Daoy (cell line): ENCODE results near the gene ADGRF5. TPM values are rescaled to one million over a fixed set of nuclear protein-coding genes. Genes with fewer than 3 reads are reported as not detected.

Experiments used
- DNase-seq: peaks from one replicate; pipeline ENCODE4 v3.0.0-alpha.2; 2015; ENCODE audit warnings: low read depth
- total RNA-seq: library from RNA; depleted of rRNA; stranded (reverse); fragments of >200 nt; shearing (Covaris generic); gene quantifications from 2 replicates; pipeline ENCODE4 v1.2.3, GENCODE V29; 2014; rRNA removed

Gene ADGRF5, protein sequence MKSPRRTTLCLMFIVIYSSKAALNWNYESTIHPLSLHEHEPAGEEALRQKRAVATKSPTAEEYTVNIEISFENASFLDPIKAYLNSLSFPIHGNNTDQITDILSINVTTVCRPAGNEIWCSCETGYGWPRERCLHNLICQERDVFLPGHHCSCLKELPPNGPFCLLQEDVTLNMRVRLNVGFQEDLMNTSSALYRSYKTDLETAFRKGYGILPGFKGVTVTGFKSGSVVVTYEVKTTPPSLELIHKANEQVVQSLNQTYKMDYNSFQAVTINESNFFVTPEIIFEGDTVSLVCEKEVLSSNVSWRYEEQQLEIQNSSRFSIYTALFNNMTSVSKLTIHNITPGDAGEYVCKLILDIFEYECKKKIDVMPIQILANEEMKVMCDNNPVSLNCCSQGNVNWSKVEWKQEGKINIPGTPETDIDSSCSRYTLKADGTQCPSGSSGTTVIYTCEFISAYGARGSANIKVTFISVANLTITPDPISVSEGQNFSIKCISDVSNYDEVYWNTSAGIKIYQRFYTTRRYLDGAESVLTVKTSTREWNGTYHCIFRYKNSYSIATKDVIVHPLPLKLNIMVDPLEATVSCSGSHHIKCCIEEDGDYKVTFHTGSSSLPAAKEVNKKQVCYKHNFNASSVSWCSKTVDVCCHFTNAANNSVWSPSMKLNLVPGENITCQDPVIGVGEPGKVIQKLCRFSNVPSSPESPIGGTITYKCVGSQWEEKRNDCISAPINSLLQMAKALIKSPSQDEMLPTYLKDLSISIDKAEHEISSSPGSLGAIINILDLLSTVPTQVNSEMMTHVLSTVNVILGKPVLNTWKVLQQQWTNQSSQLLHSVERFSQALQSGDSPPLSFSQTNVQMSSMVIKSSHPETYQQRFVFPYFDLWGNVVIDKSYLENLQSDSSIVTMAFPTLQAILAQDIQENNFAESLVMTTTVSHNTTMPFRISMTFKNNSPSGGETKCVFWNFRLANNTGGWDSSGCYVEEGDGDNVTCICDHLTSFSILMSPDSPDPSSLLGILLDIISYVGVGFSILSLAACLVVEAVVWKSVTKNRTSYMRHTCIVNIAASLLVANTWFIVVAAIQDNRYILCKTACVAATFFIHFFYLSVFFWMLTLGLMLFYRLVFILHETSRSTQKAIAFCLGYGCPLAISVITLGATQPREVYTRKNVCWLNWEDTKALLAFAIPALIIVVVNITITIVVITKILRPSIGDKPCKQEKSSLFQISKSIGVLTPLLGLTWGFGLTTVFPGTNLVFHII (N-terminal part only)
- 0.11 TPM in 1 of 2 replicates, not detected in the other for total RNA-seq

DNA sequence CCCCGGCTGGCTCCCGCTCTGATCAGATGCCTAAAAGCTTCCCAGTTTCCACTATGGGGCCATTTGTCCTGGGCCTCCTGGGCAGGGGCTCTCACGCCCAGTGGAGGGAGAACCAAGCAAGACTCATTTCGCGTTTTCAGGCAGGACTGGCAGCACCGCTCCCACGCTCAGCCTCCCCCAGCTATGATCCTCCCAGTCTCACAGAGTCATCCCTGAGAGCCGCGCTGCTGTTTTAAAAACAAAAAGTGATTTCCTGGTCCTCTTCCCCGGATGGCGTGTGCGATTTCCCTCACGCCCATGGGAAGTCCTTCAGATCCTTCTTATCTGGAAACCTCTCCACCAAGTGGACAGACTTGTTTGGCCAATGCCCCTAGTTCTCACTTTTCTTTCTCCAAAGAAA lies at the start of gene ADGRF5:
Gene ADGRF5, minus strand, starts transcription at position 208 of the 400 bp plus-strand sequence. CDS start 15,176 bp downstream, outside the sequence.
- DNase-seq, result no peak

DNA sequence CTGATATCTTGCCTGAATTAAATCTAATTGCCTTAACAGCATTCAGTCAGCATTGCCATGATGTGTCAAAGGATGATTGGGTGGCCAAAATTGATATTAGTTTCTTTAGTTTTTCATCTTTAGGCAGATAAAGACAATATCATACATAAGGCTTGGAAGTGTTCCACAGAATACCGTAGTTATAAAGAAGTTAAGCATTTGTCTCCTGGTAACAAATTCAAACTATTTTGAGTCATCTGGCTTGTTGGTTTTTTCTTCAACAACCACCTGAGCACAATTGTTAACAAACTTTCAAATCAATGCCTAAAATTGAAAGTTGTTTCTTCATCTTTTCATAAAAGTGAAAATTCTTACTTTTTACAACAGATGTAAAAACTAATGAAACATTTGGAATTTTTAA lies 47.5 kb upstream of the ADGRF5 start:
- no peak for DNase-seq

DNA sequence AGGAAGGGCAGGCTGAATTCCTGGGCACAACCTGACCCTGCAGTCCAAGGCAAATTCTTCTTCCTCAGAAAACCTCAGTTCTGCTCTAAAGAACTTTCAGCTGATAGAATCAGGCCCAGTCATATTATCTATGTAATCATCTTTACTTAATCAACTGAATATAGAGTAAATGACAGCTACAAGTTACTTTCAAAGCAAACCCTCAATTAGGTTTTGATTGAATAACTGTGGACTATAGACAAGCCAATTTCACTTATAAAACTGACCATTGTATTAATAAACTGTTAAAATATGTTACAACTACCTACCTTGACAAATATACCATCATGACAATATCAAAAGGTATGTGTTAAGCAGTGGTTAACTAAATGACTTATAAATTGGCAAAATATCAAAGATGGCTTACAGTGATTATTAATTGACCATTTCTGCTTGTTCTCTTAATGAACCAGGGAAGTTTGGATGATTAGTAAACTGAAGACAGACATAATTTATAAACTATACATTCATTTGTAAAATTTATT lies 46.1 kb upstream of the ADGRF5 start:
- DNase-seq, result no peak

DNA sequence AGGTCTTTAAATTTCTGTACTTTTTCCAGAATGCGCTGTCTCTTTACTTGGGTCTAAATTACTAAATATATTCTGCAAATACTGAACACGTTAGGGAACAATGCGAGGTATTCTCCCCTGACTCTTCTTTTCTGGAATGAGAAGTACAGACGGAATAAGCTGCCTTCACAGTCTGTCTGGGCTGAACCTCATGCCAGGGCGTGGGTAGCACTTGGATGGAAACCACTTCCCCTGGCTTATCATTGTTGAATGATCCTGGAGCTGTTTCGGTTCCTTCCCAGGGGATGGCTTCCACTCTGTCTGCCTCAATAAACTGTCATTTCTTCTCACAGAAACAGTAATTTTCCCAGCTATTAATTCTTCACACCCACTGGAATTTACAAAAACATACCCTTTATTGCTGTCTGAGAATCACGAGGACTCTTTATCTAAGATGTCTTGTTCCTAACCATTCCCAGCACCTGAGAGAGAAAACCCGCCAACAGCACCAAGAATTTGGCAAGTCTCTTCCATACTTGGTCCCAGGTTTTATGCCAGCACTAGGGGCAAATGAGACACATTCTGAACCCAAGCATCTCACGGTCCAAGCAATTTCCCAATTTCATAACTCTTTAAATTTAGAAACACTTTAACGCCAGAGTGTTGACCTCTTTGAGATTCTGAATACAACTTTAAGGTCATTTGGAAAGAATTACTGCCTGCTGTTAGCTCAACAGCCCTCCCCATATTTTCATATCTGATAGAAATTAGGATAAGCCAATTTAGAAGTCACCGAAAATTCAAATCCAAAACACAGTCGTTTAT lies 43.2 kb upstream of the ADGRF5 start:
- peak; percentile 64 for DNase-seq

DNA sequence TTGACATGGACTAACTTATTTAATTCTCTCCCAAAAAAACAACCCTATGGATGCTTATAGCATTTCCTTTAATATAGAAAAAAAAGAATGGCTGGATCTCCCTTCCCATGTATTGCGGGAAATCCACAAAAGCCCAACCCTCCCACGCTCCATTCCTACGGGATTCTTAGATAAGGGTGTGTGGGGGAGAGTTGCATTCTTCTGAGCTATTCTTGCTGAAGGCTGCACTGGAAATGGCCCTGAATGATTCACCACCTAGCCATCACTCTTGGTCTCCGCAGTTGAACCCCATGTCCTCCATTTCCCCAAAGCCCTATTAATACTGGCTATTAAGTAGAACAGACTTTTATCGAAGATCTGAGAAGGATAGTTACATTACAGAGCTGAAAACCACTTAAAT lies 41.9 kb upstream of the ADGRF5 start:
- DNase-seq, result peak; percentile 55

DNA sequence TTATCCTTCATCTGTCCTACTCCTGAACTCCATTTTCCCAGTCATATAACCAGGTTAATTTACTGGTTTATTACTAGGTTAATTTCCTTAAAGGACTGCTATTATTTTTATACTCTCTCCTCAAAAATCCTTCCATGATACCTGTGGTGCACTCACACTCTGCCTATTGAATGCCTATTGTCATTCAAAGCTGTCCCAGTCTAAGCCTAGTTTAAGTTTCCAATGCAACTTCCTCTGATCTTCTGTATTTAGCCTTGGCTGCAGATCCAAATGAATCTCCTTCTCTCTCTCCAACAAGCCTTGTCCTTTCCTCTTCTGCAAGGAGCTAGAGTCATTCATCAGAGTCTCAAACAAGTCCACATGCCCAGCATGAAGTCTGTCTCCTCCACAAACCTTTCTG lies 41.3 kb upstream of the ADGRF5 start:
- no peak for DNase-seq

DNA sequence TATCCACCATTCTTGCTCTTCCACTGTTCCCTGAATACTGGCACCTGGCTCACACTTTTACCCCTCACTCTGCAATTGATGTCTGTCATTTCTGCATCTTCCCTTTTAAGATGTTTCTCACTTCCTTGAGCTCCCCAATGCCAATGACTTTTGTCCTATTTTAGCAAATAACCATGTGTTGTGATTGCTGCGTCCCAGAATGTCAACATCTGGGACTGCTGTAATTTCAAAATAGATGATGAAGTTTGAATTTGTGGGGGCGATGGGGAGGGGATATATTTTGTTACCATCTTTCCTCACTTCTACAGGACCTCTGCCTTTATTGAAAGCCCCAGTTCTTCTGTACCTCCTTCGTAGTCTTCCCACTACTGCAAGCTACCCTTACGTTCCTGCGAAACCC lies 40.0 kb upstream of the ADGRF5 start:
- no peak for DNase-seq

DNA sequence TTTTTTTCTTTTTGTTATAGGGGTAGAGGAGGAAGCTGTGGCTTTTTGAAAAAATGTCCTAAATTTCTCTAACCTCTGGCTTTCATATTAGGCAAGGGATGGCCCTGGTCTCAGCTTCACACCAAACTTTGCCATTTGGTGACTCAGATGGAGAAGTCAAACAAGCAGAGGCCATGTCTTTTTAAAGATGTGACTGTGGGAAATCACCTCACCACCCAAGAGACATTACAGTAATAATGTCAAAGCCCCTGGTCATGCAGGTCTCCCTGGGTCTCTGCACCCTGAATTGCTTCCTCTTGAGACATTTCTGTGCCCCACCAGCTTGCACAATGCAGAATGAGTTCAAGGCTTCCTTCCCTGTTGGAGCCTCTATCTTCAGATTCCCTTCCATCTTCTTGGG lies 39.5 kb upstream of the ADGRF5 start:
- no peak for DNase-seq

DNA sequence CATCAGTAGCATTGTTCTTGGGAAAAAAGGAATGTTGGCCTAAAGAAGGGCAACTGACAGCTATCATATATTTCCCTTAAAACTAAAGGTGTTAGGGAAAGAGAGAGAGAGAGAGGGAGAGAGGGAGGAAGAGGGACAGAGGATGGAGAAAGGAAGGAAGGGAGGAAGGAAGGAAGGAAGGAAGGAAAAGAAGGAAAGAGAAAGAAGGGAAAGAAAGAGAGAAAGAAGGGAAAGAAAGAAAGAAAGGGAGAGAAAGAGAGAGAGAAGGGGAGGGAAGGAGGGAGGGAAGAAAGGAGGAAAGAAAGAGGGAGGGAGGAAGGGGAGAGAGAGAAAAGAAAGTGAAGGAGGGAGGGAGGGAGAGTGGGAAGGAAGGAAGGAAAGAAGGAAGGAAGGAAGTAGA lies 37.7 kb upstream of the ADGRF5 start:
- DNase-seq, result no peak

DNA sequence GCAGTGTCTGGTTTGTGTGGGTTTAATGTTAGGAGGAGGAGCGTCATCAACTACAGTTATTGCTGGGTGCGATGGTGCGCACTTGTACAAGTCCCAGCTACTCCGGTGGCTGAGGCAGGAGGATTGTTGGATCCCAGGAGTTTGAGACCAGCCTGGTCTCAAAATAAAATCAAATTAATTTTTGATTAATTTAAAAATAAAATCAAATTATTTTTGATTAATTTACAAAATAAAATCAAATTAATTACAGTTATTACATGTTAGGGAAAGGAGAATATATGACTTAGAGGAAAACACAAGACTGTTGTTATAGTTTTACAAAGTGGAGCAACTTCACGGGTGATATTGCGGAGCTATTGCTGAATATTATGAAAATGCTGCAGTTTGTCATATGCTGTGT lies 34.7 kb upstream of the ADGRF5 start:
- no peak for DNase-seq

DNA sequence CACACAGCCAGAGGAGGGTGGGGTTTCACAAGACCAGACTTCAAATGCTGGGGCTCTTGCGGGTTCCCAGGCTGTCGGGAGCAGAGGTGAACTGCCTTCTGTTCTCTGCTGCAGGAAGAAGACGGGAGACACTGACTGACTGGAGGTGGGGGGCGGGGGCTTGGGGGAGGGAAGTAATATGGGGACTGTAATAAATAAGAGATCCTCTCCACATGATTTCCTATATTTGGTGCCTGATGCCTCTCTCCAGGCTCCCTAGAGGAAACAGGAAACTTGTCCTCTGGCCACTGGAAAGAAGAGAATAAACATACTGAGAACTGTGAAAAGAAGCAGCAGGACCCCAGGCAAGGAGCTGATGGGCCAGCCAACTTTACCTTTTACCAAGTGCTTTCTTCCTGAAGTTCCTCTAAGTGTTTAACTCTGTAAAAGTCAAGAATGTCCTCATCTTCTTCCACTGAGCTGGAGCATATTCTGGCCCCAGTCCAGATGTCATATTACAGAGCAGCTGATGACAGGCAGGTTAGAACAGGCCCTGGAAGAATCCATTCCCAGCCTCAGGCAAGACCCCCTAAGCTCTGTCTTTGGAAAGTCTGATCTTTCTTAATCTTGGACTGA lies 33.2 kb upstream of the ADGRF5 start:
- DNase-seq, result no peak

DNA sequence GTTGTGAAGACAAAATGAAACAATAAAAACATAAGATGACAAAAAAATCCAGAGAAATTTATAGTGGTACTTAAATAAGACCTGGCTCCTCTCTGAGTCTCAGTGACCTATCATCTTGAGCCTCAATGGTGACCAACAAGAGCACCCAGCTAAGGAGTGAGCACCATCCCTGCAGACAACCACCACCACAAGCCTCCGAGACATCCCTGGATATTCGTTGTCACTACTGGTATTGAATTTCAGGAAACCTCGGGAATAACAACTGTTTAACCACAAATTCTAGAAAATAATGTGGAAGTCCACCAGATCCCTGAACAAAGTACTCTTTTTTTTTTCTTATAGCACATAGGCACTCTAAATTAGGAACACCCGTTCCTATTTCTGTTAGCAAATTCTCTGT lies 32.2 kb upstream of the ADGRF5 start:
- DNase-seq, result no peak

DNA sequence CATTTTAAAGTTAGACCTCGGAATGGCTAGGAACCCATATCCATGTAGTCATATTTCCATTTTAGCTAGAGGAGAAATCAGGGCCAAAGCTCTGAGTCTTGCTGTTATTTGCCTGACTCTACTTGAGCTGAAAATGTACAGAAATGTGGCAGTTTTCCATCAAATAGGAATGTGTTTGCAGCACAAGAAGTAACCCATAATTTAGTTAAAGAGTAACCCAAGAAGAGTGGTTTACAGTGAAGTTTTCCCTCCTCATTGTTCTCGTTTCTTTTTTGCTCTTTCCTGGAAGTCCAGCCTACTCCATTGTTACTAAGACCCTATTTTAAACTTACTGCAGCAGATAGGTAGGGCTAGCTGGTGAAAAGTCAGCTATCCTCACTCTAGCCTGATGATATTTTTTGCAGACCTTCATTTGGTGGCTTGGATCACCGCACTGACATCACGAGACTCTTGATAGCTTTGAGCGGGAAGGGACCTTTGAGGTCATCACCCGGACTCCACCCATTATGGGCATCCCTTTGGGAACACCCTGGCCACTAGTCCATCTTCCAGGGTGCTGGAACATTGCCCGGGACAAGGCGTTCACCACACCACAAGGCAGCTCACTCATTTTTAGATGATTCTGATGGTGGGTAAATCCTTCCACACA lies 28.0 kb upstream of the ADGRF5 start:
- no peak for DNase-seq

DNA sequence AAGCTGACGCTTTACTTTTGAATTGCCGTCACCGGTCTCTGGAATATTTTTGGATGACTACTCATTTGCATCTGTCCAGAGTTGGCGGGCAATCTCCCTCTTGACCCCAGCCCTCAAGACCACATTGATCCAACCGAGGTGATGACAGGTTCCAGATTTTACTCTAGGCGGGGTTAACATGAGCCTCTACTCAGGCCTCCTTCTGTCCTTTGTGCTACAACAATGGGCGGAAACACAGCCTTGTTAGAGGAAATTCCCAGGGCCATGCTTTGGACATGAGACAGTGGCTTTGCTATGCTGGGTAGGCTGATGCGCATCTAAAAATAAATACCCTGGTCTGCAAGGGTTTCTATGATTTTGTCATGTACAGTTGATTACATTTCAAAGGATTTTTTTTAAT lies 27.0 kb upstream of the ADGRF5 start:
- DNase-seq, result no peak

DNA sequence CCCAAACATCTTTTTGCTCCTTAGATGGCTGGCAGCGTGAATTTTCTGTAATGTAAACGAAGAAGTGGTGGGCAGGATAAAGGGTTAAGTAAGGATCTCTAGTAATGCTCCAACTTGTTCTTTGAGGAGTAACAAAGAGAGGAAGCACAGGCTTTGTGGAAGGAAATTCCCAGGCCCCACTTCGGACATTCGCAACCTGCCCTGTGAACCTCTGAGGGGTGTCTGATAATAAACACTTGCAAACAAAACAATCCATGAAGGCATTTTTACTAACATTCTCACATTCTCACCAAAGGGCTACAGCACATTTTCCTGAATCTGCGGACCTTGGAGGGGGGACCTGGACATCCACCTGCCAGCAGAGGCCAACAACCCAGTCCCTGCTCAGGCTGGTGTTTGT lies 25.8 kb upstream of the ADGRF5 start:
- DNase-seq, result no peak

DNA sequence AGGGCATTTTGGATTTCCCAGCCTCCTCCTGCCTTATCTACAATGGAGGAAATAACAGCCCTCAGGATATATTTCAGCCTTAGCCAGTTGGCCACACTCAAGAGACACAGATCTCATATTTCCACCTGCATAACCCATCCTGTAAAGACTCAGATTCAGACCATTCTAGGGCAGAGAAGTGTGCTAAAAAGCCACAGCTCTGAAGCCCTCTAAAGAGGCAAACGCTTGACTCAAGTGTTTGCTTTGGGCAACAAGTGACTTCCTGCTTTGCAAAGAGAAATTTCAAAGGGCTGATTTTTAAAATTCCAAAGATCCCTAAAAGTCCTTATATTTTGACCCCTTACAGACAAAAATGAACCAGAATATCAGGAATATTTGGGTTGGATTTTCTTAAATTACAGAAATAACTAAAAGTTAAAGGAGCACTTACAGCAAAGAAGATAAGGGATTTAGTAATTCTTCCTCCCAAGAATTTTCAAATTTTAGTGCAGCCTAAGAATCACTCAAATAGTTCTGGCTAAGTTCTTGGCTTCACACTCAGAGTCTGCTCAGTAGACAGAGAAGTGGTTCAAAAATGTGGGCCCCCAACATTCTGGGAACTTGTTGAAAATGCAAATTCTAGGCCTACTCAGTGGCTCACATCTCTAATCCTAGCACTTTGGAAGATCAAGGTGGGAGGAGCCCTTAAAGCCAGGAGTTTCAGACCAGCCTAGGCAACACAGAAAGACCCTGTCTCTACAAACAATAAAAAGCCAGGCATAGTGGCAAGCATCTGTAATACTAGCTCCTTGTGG lies 18.9 kb upstream of the ADGRF5 start:
- DNase-seq, result no peak

DNA sequence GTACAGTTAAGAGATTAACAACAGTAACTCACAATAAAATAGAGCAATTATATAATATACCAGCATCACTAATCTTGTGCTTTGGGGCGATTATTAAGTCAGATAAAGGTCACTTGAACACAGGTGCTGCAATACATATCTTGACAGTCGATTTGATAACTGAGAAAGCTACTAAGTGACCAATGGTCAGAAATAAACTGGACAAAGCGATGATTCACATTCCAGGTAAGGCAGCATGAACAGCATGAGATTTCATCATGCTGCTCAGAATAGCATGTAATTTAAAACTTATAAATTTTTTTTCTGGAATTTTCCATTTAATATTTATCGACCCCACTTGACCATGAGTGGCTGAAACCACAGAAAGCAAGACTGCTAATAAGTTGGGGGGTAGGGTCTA lies 15.9 kb upstream of the ADGRF5 start:
- no peak for DNase-seq

DNA sequence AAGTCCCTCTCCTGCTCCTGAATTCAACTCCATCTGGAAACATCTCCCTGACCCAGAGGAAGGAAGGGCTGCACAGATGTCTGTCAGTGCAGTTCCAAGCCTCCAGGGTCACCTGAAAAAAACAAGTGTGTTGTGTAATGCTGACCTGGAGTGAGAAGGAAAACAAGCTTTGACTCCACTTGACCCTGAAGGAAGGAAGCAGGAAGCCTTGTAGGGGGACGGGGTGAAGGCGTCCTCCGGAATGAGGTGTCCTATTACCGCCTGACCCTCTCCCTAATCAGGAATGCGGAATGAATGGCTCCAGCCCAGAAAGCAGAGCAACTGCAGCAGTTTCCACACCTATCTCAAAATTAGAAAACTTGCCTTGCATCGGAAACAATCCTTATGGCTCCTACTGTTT lies 13.9 kb upstream of the ADGRF5 start:
- DNase-seq, result no peak

DNA sequence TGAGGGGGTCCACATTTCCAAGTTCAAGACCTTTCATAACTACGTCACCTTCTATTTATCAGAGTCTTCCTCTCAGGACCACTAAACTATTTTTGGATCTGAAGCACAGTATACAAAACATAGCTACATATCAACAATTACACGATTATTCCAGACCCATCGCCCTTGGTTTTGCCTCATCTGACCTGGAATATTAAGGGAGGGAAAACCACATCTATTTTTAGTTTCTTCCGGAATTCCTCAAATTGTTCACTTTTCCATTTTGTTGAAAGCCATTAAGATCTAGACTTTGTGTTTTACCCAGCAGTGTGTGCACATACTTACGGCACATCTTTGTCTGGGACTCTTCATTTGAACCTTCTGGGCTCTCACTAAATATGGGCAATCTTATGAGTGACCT lies 12.0 kb upstream of the ADGRF5 start:
- DNase-seq, result no peak
